Pons (tissue), 1 donor: ENCODE results near the gene SYNGR3.
"Not testable (repeated sequence)": the region's sequence is repeated elsewhere in the genome, so short reads cannot be mapped to it uniquely, and the experiment has no call there.

Source experiments
- DNase-seq: peaks from one replicate; pipeline ENCODE4 v3.0.0-alpha.2; 2016; ENCODE audit warnings: low spot score

Gene SYNGR3

DNA sequence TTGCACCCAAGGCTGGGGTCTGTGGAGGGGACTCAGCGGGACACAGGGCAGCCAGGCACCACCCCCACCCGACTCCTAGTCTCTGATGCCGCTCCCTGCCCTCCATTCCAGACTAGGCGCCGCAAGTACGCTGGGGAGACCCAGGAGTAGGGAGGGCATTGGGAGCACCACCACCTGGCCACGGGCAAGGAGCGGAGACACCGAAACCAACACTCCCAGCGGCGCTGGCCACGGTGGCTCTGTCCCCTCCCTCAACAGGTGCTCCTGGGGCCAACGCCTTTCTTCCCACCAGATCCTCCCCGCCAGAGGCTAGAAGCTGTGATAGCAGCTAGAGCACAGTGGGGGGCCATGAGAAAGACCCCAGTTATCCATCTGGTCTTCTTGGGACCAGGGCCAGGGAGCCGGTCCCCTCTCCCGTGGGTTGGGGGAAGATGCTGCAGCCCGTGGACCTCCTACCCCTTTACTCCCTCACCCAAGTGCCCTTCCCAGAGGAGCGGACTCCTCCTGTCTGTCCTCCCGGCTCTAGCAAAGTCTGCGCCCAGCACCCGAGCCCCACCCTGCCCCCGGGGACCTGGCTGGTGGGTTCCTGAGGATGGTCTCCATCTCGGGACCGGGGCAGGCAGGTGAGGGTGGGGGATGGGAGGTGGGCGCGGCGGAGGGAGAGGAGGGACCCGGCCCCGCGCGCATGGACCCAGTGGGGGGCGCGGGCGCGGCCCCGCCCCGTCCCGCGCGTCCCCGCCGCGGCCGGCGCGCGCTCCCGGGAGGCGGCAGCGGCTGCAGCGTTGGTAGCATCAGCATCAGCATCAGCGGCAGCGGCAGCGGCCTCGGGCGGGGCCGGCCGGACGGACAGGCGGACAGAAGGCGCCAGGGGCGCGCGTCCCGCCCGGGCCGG is at the start of gene SYNGR3:
SYNGR3 (plus strand) TSS at position 762 of the 892 bp plus-strand sequence. CDS start 133 bp downstream, outside the sequence.
- DNase-seq, result no peak

GRCh38 chr16:1940273-1941161 is 49.3 kb upstream of the SYNGR3 start:
- DNase-seq, result no peak

DNA sequence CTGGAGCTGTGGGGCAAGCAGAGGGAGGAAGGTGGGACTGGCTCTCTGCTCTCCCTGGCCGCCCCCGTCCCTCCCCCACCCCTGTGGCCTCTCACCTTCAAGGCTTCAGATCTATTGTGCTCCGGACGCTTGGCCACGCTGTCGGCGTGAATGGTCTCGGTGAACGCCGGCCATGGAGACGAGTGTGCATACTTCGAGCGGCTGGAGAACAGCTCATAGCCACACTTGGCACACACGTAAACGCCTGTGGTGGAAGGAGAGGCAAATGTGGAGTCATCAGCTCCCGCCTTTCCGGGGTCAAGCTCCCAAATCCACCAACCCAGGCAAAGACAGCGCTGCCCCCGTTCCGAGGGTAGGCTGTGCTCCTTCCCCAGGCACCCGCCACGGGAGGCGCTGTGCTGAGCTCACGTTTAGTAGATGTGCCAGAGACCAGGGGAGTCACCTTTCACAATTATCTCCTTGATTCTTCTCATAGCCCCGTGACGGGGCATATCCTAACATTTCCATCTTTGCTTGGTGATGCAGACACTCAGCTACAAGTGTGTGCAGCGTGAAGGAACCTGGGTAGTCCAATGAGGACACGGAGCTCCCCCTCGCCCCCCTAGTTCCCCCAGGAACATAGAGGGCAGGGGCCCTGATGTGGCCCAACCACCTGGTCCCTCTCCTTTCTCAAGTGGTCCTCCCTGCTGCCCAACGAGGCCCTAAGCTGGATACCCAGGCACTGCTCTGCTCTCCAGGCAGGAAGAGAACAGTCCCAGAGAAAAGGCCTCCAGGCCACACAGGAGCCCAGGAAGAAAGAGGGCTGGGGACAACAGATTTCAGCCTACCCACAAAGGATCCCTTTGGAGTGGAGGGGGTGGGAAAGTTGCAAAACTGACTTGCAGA is 48.4 kb upstream of the SYNGR3 start:
- DNase-seq, result no peak

GRCh38 chr16:1942047-1942809 is 47.5 kb upstream of the SYNGR3 start:
- DNase-seq, result no peak

- DNase-seq, result peak; percentile 99
These were observed 46.7 kb upstream of the SYNGR3 start, which contains the start of gene MSRB1 for GRCh38 chr16:1942810-1943726. Gene MSRB1 (minus strand): TSS chr16:1943199. CDS start chr16:1943156, 43 bp downstream.

DNA sequence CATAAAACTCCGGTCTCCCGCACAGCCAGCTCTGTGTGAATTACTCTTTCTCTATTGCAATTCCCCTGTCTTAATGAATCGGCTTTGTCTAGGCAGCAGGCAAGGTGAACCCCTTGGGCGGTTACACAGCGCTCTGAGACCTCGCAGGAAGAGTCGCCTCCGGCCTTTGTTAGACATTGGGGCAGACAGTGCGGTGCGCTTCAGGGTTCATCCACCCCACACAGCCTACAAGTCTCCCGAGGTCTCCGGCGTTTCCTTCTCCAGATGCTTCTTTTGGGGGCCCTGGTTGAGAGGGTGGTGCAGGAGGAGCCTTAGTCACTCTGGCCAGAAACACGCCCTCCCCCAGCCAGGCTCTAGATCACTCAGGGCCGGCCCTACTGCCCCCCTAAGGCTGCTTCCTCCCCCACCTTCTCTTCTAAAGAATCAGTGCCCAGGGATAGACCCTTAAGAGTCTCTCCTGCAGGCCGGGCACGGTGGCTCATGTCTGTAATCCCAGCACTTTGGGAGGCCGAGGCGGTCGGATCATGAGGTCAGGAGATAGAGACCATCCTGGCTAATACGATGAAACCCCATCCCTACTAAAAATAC is 45.1 kb upstream of the SYNGR3 start:
- DNase-seq, result no peak

- no peak for DNase-seq
These were observed 44.0 kb upstream of the SYNGR3 start for GRCh38 chr16:1945559-1946391.

GRCh38 chr16:1946495-1947368 is 43.0 kb upstream of the SYNGR3 start:
- DNase-seq, result no peak

DNA sequence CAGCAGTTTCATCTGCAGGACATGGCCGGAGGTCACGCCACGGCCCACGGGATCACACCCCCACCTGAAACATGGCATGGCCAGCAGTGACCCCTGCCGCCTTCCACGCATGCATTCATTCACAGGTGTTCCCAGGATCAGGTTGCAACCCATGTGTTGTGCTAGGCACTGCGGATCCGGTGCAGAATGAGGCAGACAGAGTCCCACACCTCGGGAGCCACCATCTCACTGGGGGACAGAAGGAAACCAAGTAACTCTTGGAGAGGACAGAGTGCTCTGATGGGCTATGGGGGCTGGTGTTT is 42.5 kb upstream of the SYNGR3 start:
- no peak for DNase-seq

DNA sequence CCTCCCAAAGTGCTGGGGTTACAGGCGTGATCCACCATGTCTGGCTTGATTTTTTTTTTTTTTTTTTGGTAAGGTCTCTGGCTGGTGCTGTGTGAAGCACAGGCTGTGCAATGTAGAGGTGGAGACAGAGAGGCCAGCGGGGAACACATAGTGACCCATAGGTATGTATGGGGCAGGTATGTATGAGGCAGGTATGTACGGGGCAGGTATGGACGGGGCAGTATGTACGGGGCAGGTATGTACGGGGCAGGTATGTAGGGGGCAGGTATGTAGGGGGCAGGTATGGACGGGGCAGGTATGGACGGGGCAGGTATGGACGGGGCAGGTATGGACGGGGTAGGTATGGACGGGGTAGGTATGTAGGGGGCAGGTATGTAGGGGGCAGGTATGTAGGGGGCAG is 40.3 kb upstream of the SYNGR3 start:
- DNase-seq, result no peak

- DNase-seq, result no peak
These were observed 39.7 kb upstream of the SYNGR3 start for GRCh38 chr16:1950047-1950446.

DNA sequence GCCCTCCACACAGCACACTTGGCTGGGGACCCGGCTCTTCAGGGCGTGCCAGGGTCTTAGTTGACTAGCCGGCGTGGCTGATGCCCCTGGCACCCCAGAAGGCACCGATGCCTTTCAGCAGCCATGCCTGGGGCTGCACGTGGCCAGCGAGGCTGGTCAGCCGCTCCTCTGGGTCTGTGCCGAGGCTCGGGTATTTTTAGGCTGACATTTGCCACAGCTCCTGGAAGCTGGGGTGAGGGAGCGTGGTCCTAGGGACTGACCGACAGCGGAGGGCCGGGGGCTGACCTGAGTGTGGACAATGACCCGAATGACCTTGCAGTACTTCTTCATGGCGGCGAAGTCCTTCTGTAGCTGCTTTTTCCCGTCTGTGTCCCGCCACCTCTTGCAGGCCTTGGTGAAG is 39.2 kb upstream of the SYNGR3 start:
- DNase-seq, result no peak

- no peak for DNase-seq
These were observed 36.0 kb upstream of the SYNGR3 start for GRCh38 chr16:1953734-1954133.

- not testable (repeated sequence) for DNase-seq
These were observed 32.2 kb upstream of the SYNGR3 start for GRCh38 chr16:1957434-1958142.

- not testable (repeated sequence) for DNase-seq
These were observed 31.7 kb upstream of the SYNGR3 start for GRCh38 chr16:1958143-1958491.

DNA sequence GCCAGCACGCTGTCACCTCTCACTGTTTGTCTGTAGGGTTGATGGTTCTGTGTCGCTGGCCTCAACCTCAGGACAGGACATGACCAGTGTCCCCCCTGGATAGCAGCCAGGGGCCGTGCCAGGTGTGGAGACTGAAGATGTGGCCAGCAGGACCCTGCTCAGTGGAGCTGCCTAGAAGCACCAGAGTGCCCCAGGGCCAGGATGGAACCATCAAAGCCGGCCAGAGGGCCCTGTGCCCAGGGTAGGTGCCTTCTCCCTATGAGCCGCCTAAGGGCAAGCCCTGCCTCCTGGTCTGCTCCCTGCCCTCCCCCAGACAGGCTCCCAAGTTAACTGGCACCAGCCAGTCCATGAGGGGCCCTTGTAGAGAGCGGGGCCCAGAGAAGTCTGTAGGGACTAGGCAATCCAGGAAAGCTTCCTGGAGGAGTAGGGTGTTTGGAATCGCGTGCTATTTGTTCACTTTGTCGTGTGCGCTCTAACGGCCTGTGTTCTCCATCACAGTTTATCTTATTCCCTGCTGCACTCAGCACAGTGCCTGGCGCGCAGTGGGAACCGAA is 31.0 kb upstream of the SYNGR3 start:
- DNase-seq, result no peak
